HL-60 (cell line): ENCODE data around the gene ERC2.

Experiments used
- DNase-seq, 2 experiments: peaks; one replicate each; pipeline ENCODE4 v3.0.0-alpha.2; 2010 to 2020; ENCODE audit warnings: low read depth in 1 of 2, low spot score in 1 of 2
- H3K27ac ChIP-seq: fragments of 250-450 bp; sonication (Bioruptor Pico); replicated peaks from 2 replicates; pipeline ENCODE4 v1.5.1; 2020; ENCODE audit warnings: mild to moderate bottlenecking, moderate library complexity
- H3K27me3 ChIP-seq: fragments of 250-450 bp; sonication (Bioruptor Pico); 2 replicates; pipeline ENCODE4 v1.5.1; 2021; ENCODE audit warnings: mild to moderate bottlenecking, moderate library complexity; ENCODE audit not compliant: insufficient read depth, poor library complexity, severe bottlenecking
- H3K4me3 ChIP-seq: replicated peaks from 2 replicates; pipeline ENCODE4 v1.5.1; 2011; ENCODE audit warnings: mild to moderate bottlenecking, control low read depth, low read length; ENCODE audit not compliant: insufficient read depth
- CTCF ChIP-seq: IDR thresholded peaks from one replicate; pipeline ENCODE4 v1.5.1; 2011; ENCODE audit warnings: low read length, control low read depth, inconsistent platforms; ENCODE audit not compliant: insufficient read depth
- GABPA ChIP-seq: IDR thresholded peaks from 2 replicates; pipeline ENCODE4 v1.6.1; 2012; ENCODE audit warnings: low read depth
- POLR2AphosphoS5 ChIP-seq: IDR thresholded peaks from 2 replicates; pipeline ENCODE4 v1.6.1; 2012; ENCODE audit warnings: low read depth
- REST ChIP-seq: IDR thresholded peaks from 2 replicates; pipeline ENCODE4 v1.6.1; 2012; ENCODE audit warnings: low read depth; ENCODE audit not compliant: insufficient replicate concordance
- SPI1 ChIP-seq: IDR thresholded peaks from 2 replicates; pipeline ENCODE4 v1.6.1; 2012; ENCODE audit warnings: low read depth, mild to moderate bottlenecking, borderline replicate concordance

ERC2 gene

DNA sequence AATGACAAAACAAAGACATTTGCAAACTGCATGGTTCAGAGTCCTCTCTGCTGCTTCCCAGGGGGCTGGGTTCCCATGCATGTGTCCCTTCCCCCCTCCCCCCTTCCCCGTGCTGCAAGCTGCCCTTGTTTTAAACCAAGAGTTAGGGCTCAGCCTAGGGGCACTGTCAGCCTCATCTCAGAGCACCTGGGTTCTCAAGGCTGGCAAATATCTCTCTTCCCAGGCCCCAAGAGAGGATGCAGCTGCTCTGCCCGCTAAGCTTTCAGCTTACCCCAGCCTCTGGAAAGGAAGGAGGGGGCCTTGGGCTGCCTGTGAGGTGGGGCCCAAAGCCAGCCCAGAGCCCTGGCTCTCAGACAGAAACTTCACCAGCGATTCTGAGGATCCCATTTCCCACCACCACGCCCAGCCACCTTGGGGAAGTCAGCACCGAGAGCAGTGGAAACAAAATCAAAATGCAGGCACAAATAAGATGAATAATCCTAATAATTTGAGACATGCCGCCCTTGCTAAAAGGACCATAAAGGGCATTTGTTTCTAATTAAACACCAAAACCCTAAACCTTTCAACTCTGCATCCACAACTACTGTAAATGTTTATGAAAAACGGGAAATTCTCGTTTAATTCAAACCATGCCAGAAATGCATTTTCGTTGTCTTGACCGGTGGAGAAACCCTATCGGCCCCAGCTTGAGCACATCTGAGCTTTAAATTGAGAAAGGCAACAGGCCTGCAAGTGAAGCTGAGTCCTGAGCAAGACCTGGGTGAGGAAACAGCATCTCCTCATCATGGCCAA lies 913.4 kb downstream of the ERC2 start:
- TF ChIP-seq SPI1 (no peak), REST (no peak), CTCF (no peak), POLR2AphosphoS5 (no peak), GABPA (no peak)
- H3K27me3 ChIP-seq, result no peaks in the 10 kb centered on the region
- H3K27ac ChIP-seq, result no peak overlapping the region
- DNase-seq, result no peak
- H3K4me3 ChIP-seq, result no peak overlapping the region

- Histone ChIP-seq H3K4me3 (no peak overlapping the region), H3K27me3 (no peaks in the 10 kb centered on the region), H3K27ac (no peak overlapping the region)
- TF ChIP-seq REST (no peak), SPI1 (no peak), GABPA (no peak), CTCF (no peak), POLR2AphosphoS5 (no peak)
- DNase-seq, result no peak
Measured at GRCh38 chr3:55551644-55552043, 916.6 kb downstream of the ERC2 start.

GRCh38 chr3:55549177-55549576 lies 919.1 kb downstream of the ERC2 start:
- DNase-seq, result no peak
- Histone ChIP-seq H3K4me3 (no peak overlapping the region), H3K27me3 (no peaks in the 10 kb centered on the region), H3K27ac (no peak overlapping the region)
- no peak for TF ChIP-seq CTCF
- no peak for TF ChIP-seq SPI1
- no peak for TF ChIP-seq REST
- TF ChIP-seq POLR2AphosphoS5, result no peak
- no peak for TF ChIP-seq GABPA
